ENCODE data around the gene SUMF2. TPM values are rescaled to one million over a fixed set of nuclear protein-coding genes. Genes with fewer than 3 reads are reported as not detected.
"Not testable (repeated sequence)": the region's sequence is repeated elsewhere in the genome, so short reads cannot be mapped to it uniquely, and the experiment has no call there.

Gene SUMF2
- total and polyA plus RNA-seq, 8 donors: 40.8 to 339 (median 103) TPM

GRCh38 chr7:56099653-56100052 lies 35.6 kb downstream of the SUMF2 start:
- intact Hi-C loops (cut with DNase I; ENCODE audit: low total_unique reads): no loop called here
- H3K27ac ChIP-seq: no peak overlapping the region
- DNase-seq: no peak
- H3K9me3 ChIP-seq: no peaks in the 10 kb centered on the region
- no peaks in the 10 kb centered on the region for H3K27me3 ChIP-seq
- no peak for TF ChIP-seq POLR2AphosphoS5 (IDR thresholded peaks at IDR 0.05)
- no peak for TF ChIP-seq POLR2A (IDR thresholded peaks at IDR 0.05)
- TF ChIP-seq EP300 (IDR thresholded peaks at IDR 0.05): no peak
- TF ChIP-seq, protein P1, sequence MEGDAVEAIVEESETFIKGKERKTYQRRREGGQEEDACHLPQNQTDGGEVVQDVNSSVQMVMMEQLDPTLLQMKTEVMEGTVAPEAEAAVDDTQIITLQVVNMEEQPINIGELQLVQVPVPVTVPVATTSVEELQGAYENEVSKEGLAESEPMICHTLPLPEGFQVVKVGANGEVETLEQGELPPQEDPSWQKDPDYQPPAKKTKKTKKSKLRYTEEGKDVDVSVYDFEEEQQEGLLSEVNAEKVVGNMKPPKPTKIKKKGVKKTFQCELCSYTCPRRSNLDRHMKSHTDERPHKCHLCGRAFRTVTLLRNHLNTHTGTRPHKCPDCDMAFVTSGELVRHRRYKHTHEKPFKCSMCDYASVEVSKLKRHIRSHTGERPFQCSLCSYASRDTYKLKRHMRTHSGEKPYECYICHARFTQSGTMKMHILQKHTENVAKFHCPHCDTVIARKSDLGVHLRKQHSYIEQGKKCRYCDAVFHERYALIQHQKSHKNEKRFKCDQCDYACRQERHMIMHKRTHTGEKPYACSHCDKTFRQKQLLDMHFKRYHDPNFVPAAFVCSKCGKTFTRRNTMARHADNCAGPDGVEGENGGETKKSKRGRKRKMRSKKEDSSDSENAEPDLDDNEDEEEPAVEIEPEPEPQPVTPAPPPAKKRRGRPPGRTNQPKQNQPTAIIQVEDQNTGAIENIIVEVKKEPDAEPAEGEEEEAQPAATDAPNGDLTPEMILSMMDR (IDR thresholded peaks at IDR 0.05): no peak
- peaks cover 49 to 69% (median 65%) of the 10 kb centered on the region in 4 donors for H3K36me3 ChIP-seq
- H3K4me1 ChIP-seq: peaks cover 10 to 30% (median 17%) of the 10 kb centered on the region in 4 donors
- no peak overlapping the region for H3K4me3 ChIP-seq
- 90 to 98% (median 93%) methylated on average over 3 of the region's 3 CpGs for WGBS, 5 donors

DNA sequence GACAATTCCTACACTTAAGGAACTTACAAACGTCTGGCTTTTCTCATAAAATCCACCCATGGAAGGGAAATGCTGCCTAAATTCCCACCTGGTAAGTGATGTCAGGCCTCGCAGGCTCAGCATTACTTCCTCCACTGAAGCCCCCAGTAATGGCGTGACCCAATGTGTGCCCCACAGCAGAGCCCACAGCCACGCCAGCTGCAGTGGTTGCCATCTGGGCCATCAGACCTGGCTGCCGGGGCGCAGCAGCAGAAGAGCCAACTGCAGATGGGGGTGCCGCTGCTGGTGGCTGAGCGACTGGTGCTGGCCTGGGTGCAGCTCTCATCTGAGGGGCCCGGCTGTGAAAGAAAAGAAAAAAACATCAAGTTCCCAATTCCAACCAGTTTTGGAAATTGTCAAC lies 40.1 kb downstream of the SUMF2 start:
- peaks cover 49 to 56% (median 55%) of the 10 kb centered on the region in 4 donors for H3K36me3 ChIP-seq
- H3K27ac ChIP-seq; H3K4me3 ChIP-seq; H3K9me3 ChIP-seq; DNase-seq; intact Hi-C loops (cut with DNase I; ENCODE audit: low total_unique reads); H3K27me3 ChIP-seq: not testable (repeated sequence)
- peaks cover 10 to 30% (median 21%) of the 10 kb centered on the region in 4 donors for H3K4me1 ChIP-seq
- WGBS, 5 donors: 85 to 92% (median 89%) methylated on average over 9 of the region's 9 CpGs

DNA sequence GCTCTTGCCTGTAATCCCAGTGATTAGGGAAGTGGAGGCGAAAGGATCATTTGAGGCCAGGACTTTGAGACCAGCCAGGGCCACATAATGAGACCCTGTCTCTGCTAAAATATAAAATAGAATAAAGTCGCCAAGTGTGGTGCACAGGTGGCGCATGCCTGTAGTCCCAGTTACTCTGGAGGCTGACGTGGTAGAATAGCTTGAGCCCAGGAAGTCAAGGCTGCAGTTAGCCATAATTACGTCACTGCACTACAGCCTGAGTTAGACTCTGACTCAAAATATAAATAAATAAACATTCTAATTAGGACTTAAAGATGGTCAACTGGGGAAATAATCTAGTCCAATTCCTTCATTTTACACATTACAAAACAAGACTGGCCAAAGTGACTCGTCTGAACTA lies 41.4 kb downstream of the SUMF2 start:
- peak overlapping the region; percentile 71 to 93 (median 79) for H3K4me3 ChIP-seq
- 7 to 18% (median 11%) methylated on average over 6 of the region's 6 CpGs for WGBS, 5 donors
- H3K27me3 ChIP-seq: no peaks in the 10 kb centered on the region
- peaks cover 10 to 30% (median 21%) of the 10 kb centered on the region in 4 donors for H3K4me1 ChIP-seq
- TF ChIP-seq POLR2A (IDR thresholded peaks at IDR 0.05): no peak
- no peak for TF ChIP-seq EP300 (IDR thresholded peaks at IDR 0.05)
- TF ChIP-seq, protein P1 (IDR thresholded peaks at IDR 0.05): no peak
- no peak for TF ChIP-seq POLR2AphosphoS5 (IDR thresholded peaks at IDR 0.05)
- peak in 1 of 2 donors; percentile 86 for DNase-seq
- intact Hi-C loops (cut with DNase I; ENCODE audit: low total_unique reads): no loop called here
- peak overlapping the region; percentile 50 to 98 (median 95) for H3K27ac ChIP-seq
- no peaks in the 10 kb centered on the region for H3K9me3 ChIP-seq
- H3K36me3 ChIP-seq: peaks cover 38 to 43% (median 42%) of the 10 kb centered on the region in 4 donors

GRCh38 chr7:56106108-56107073 lies 42.3 kb downstream of the SUMF2 start, which contains the start of gene CHCHD2:
Gene CHCHD2, minus strand, starts transcription at chr7:56106476. Its CDS starts 63 bp downstream, at chr7:56106413.
- Histone ChIP-seq H3K27me3 (no peaks in the 10 kb centered on the region), H3K27ac (peak within 1 kb of the TSS; percentile 87 to 98 (median 95)), H3K4me3 (peak within 1 kb of the TSS; percentile 71 to 93 (median 79)), H3K9me3 (no peaks in the 10 kb centered on the region), H3K4me1 (peaks cover 10 to 30% (median 21%) of the 10 kb centered on the region in 4 donors), H3K36me3 (peaks cover 29 to 34% (median 33%) of the 10 kb centered on the region in 4 donors)
- WGBS, 5 donors: 1 to 2% (median 1%) methylated on average over 38 to 57 of the region's 57 CpGs
- TF ChIP-seq POLR2AphosphoS5 (IDR thresholded peaks at IDR 0.05) (peak; percentile 80 to 98 (median 97)), POLR2A (IDR thresholded peaks at IDR 0.05) (peak in 2 of 4 donors; percentile 90 to 95), EP300 (IDR thresholded peaks at IDR 0.05) (peak; percentile 3)
- TF ChIP-seq, protein P1 (IDR thresholded peaks at IDR 0.05): peak in 1 of 7 experiments; percentile 9
- peak; percentile 97 to 100 for DNase-seq
- intact Hi-C loops (cut with DNase I; ENCODE audit: low total_unique reads): no loop called here
